H1 (cell line): ENCODE measurements around the gene FSD1. TPM values are rescaled to one million over a fixed set of nuclear protein-coding genes. Genes with fewer than 3 reads are reported as not detected.

ENCODE experiments used
- MAX ChIP-seq: IDR thresholded peaks from 2 replicates; pipeline ENCODE4 v1.6.1; 2012; ENCODE audit warnings: inconsistent platforms
- USF2 ChIP-seq: IDR thresholded peaks from 2 replicates; pipeline ENCODE4 v1.6.1; 2011; ENCODE audit warnings: low read length, improper control_type of control experiment
- polyA plus RNA-seq, 7 experiments: library from polyadenylated mRNA; depleted of rRNA in 3 of 7; stranded (reverse) in 5 of 7; unstranded in 2 of 7; fragments of >200 nt in 5 of 7; fragments of 200-250 nt in 2 of 7; gene quantifications; 1 replicate in 5 of 7; 2 replicates in 1 of 7; 4 replicates in 1 of 7; pipeline versions ENCODE4 v1.2.1 to v1.2.3, GENCODE V29; 2011 to 2013; ENCODE audit warnings: missing spikeins in 2 of 7, mixed read lengths in 2 of 7
- total RNA-seq: library from RNA; stranded (reverse); fragmentation: NEBNext Ultra II Directional; extraction: Animal tissue kit (Norgen Biotek cat#: 25700); gene quantifications from 2 replicates; pipeline ENCODE4 v1.2.1, GENCODE V29; 2021

The FSD1 gene
- total and polyA plus RNA-seq, 2 of the 8 experiments (the other 6 are each of a cell fraction or from before 2014, with no cell fraction given): 58.8 to 181 TPM

- TF ChIP-seq USF2 (no peak), MAX (no peak)
These were observed 55.7 kb downstream of the FSD1 start (continued) for GRCh38 chr19:4360081-4360569.
